Endothelial cell of umbilical vein (primary cell): ENCODE data around the gene BEND5. TPM values are rescaled to one million over a fixed set of nuclear protein-coding genes. Genes with fewer than 3 reads are reported as not detected.

Source experiments
- BruUV-seq: library from RNA; stranded (reverse); fragments of 400-500 nt; replicated peaks from 2 replicates; lab custom pipeline; 2021; lab: Mats Ljungman, UMichigan
- CTCF ChIA-PET: fragments of 300-600, 350-600 bp; sonication (Branson Sonifier 250); formaldehyde crosslinking; loops from one replicate; lab custom pipeline; 2021; ENCODE audit warnings: antibody characterized with exemption, inconsistent platforms; lab: Charles Lee
- POLR2A ChIA-PET: fragments of 300-600, 350-600 bp; sonication (Branson Sonifier 250); formaldehyde crosslinking; loops from one replicate; lab custom pipeline; 2021; ENCODE audit warnings: antibody characterized with exemption, inconsistent platforms; lab: Charles Lee
- DNase-seq: peaks from one replicate; pipeline ENCODE4 v3.0.0-alpha.2; 2011; ENCODE audit warnings: low read depth, low spot score
- FAIRE-seq: peaks from 2 replicates; lab custom pipeline; 2011; peaks lifted over from hg19 to GRCh38; lab: Jason Lieb, UNC
- H2AFZ ChIP-seq: 2 replicates; pipeline ENCODE4 v1.6.0; 2012; ENCODE audit warnings: low read depth, low read length, control low read depth, inconsistent platforms
- H3K27ac ChIP-seq: 2 replicates; pipeline ENCODE4 v1.5.1; 2011; ENCODE audit warnings: low read depth, mild to moderate bottlenecking, control low read depth, low read length, moderate library complexity; ENCODE audit not compliant: insufficient read depth
- H3K27me3 ChIP-seq, 2 experiments: 2 replicates each; pipeline versions ENCODE4 v1.6.0 to v1.6.1; 2011; ENCODE audit warnings: low read length in 2 of 2, mixed read lengths in 1 of 2; ENCODE audit not compliant: control insufficient read depth in 2 of 2, insufficient read depth in 2 of 2
- H3K36me3 ChIP-seq, 2 experiments: 2 replicates in 1 of 2; 3 replicates in 1 of 2; pipeline ENCODE4 v1.5.1; 2011; ENCODE audit warnings: low read length in 2 of 2, mild to moderate bottlenecking in 1 of 2, moderate library complexity in 1 of 2; ENCODE audit not compliant: control insufficient read depth in 2 of 2, insufficient read depth in 2 of 2; ENCODE audit errors: extremely low read depth in 1 of 2
- H3K4me1 ChIP-seq: 3 replicates; pipeline ENCODE4 v1.5.1; 2011; ENCODE audit warnings: mild to moderate bottlenecking, low read length; ENCODE audit not compliant: control insufficient read depth, insufficient read depth; ENCODE audit errors: extremely low read depth
- H3K4me2 ChIP-seq: 2 replicates; pipeline ENCODE4 v1.6.1; 2011; ENCODE audit warnings: low read length, control low read depth, mixed read lengths; ENCODE audit not compliant: insufficient read depth
- H3K4me3 ChIP-seq, 3 experiments: fragments of 200-600 bp in 1 of 3; sonication (generic), shearing (Covaris generic) in 1 of 3; replicated peaks in 1 of 3; 2 replicates each; pipeline ENCODE4 v1.5.1; 2011 to 2016; ENCODE audit warnings: control low read depth in 3 of 3, low read length in 3 of 3, mild to moderate bottlenecking in 2 of 3, inconsistent platforms in 1 of 3, low read depth in 1 of 3, moderate library complexity in 1 of 3; ENCODE audit not compliant: insufficient read depth in 1 of 3
- H3K79me2 ChIP-seq: 2 replicates; pipeline ENCODE4 v1.6.0; 2012; ENCODE audit warnings: low read length, inconsistent platforms; ENCODE audit not compliant: control insufficient read depth, insufficient read depth
- H3K9ac ChIP-seq: replicated peaks from 2 replicates; pipeline ENCODE3; 2011; ENCODE audit warnings: low read length, control low read depth; ENCODE audit not compliant: insufficient read depth; ENCODE audit errors: extremely low read depth
- H3K9me1 ChIP-seq: replicated peaks from 3 replicates; pipeline ENCODE4 v1.6.0; 2011; ENCODE audit warnings: mild to moderate bottlenecking, low read length; ENCODE audit not compliant: control insufficient read depth, insufficient read depth; ENCODE audit errors: extremely low read depth
- H3K9me3 ChIP-seq: replicated peaks from 2 replicates; pipeline ENCODE4 v1.5.1; 2012; ENCODE audit warnings: low read length, inconsistent platforms; ENCODE audit not compliant: control insufficient read depth, insufficient read depth
- H4K20me1 ChIP-seq: replicated peaks from 2 replicates; pipeline ENCODE3; 2011; ENCODE audit warnings: mild to moderate bottlenecking, low read length; ENCODE audit not compliant: control insufficient read depth, insufficient read depth; ENCODE audit errors: extremely low read depth
- EZH2 ChIP-seq: IDR thresholded peaks from 2 replicates; pipeline ENCODE4 v1.6.1; 2012; ENCODE audit warnings: borderline replicate concordance, low read depth, mild to moderate bottlenecking, moderate library complexity, low read length, inconsistent platforms; ENCODE audit not compliant: severe bottlenecking
- FOS ChIP-seq: IDR thresholded peaks from 2 replicates; pipeline ENCODE4 v1.6.1; 2011; ENCODE audit warnings: mild to moderate bottlenecking, low read length, moderate library complexity, borderline replicate concordance; ENCODE audit not compliant: insufficient read depth
- GATA2 ChIP-seq: IDR thresholded peaks from 2 replicates; pipeline ENCODE4 v1.7.0; 2011; ENCODE audit warnings: low read depth, mild to moderate bottlenecking, moderate library complexity, mixed read lengths, low read length; ENCODE audit not compliant: insufficient read length, insufficient read depth
- JUN ChIP-seq: IDR thresholded peaks from 2 replicates; pipeline ENCODE4 v1.6.1; 2011; ENCODE audit warnings: borderline replicate concordance, low read depth; ENCODE audit not compliant: insufficient read length, insufficient read depth
- MYC ChIP-seq: IDR thresholded peaks from one replicate; pipeline ENCODE4 v1.6.1; 2011; ENCODE audit warnings: mild to moderate bottlenecking, low read depth, low read length
- POLR2A ChIP-seq: IDR thresholded peaks from 2 replicates; pipeline ENCODE4 v1.6.1; 2012; ENCODE audit warnings: low read depth, mild to moderate bottlenecking, control low read depth, low read length
- POLR2AphosphoS5 ChIP-seq: IDR thresholded peaks from 2 replicates; pipeline ENCODE4 v1.6.1; 2012; ENCODE audit warnings: low read depth, mild to moderate bottlenecking, control low read depth, low read length, moderate library complexity; ENCODE audit not compliant: insufficient read depth
- dilution Hi-C: fragments of 300-500 bp; cut with MboI; formaldehyde crosslinking; loops from one replicate; pipeline ENCODE4 v1.15.0; 2019; ENCODE audit warnings: low sequenced_read_pairs; ENCODE audit not compliant: extremely low pct_ligation_motif_present
- intact Hi-C: fragments of 100-400 bp; cut with micrococcal nuclease; formaldehyde crosslinking; loops from one replicate; pipeline ENCODE4 v1.10.0; 2022
- polyA plus RNA-seq, 4 experiments: library from polyadenylated mRNA; depleted of rRNA in 3 of 4; stranded (reverse) in 3 of 4; unstranded in 1 of 4; fragments of >200 nt; gene quantifications; 2 replicates each; pipeline versions ENCODE4 v1.2.1 to v1.2.3, GENCODE V29; 2011 to 2012; ENCODE audit warnings: missing spikeins in 1 of 4
- total RNA-seq: library from RNA; stranded (reverse); gene quantifications from 2 replicates; pipeline ENCODE4 v1.2.3, GENCODE V29; 2021
- TF ChIP-seq, protein P1 (sequence below): IDR thresholded peaks from 2 replicates; pipeline ENCODE4 v1.6.1; 2011; ENCODE audit not compliant: insufficient read depth, insufficient read length
- TF ChIP-seq, protein P2 (sequence below), 2 donors: IDR thresholded peaks; 1 replicate in 1 of 2; 2 replicates in 1 of 2; pipeline ENCODE4 v1.5.1; 2011; ENCODE audit warnings: low read length in 2 of 2, mild to moderate bottlenecking in 2 of 2, moderate library complexity in 2 of 2, control low read depth in 1 of 2, inconsistent platforms in 1 of 2, low read depth in 1 of 2; ENCODE audit not compliant: insufficient read depth in 1 of 2; ENCODE audit errors: extremely low read depth in 1 of 2

Gene BEND5
- total and polyA plus RNA-seq, 2 donors (not counting 3 experiments of a cell fraction or from before 2014, with no cell fraction given) = not detected

DNA sequence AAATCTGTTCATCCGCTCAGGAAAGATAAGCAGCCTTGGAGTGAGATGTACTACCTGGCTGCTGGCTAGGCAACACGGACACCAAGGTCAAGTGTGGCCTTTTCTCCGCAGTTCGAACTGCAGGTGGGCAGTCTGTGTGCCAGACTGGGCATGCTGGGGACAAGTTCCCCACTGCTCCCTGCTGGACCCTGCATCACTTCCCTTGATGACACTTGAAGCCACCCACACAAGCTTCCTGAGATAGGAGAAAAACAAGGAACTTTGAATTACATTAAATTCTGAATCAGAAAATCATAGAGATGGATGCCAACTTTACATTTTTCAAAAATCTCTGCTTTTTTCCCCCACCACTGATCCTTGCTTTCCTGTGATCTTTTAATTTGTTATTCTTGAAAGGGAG is 38.3 kb downstream of the BEND5 start:
- H3K9ac ChIP-seq = no peak overlapping the region
- H3K79me2 ChIP-seq = no peaks in the 10 kb centered on the region
- TF ChIP-seq, protein P1, sequence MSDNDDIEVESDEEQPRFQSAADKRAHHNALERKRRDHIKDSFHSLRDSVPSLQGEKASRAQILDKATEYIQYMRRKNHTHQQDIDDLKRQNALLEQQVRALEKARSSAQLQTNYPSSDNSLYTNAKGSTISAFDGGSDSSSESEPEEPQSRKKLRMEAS = no peak
- no peak for TF ChIP-seq MYC
- no peak for TF ChIP-seq EZH2
- TF ChIP-seq JUN = no peak
- no peak for TF ChIP-seq GATA2
- intact Hi-C loops = no loop called here
- dilution Hi-C loops = no loop called here
- H3K27ac ChIP-seq = no peak overlapping the region
- no peaks in the 10 kb centered on the region for H3K4me1 ChIP-seq
- ChIA-PET CTCF (no interaction called here), POLR2A (no interaction called here)
- FAIRE-seq = no peak
- no peak overlapping the region for H2AFZ ChIP-seq
- no peak overlapping the region for H3K4me2 ChIP-seq
- DNase-seq = no peak
- H3K36me3 ChIP-seq = no peaks in the 10 kb centered on the region
- H3K9me3 ChIP-seq = no peaks in the 10 kb centered on the region
- BruUV-seq = no TSS peak
- no peak overlapping the region for H3K4me3 ChIP-seq
- H3K27me3 ChIP-seq = no peaks in the 10 kb centered on the region
- no peaks in the 10 kb centered on the region for H3K9me1 ChIP-seq
- no peaks in the 10 kb centered on the region for H4K20me1 ChIP-seq

DNA sequence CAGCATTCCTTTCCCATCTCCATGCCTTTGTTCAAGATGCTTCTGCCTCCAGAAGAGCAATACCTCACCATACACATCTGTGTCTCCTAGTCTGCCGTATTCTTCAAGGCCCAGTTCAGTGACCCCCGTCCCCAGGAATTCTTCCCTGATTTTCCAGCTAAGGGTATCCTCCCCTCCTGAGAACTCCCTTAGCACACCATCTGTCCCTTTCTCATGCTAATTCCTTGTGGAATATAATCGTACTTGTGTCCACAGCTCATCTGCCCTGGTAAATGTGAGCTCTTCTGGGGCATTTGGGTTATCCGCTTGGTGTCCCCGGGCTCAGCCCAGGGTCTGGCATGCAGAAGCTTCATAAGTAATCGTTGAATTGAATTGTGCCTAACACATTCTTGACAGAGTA is 40.9 kb downstream of the BEND5 start:
- TF ChIP-seq POLR2AphosphoS5 (no peak), POLR2A (no peak), EZH2 (no peak), JUN (no peak), MYC (no peak), FOS (no peak), GATA2 (no peak)
- TF ChIP-seq, protein P2, sequence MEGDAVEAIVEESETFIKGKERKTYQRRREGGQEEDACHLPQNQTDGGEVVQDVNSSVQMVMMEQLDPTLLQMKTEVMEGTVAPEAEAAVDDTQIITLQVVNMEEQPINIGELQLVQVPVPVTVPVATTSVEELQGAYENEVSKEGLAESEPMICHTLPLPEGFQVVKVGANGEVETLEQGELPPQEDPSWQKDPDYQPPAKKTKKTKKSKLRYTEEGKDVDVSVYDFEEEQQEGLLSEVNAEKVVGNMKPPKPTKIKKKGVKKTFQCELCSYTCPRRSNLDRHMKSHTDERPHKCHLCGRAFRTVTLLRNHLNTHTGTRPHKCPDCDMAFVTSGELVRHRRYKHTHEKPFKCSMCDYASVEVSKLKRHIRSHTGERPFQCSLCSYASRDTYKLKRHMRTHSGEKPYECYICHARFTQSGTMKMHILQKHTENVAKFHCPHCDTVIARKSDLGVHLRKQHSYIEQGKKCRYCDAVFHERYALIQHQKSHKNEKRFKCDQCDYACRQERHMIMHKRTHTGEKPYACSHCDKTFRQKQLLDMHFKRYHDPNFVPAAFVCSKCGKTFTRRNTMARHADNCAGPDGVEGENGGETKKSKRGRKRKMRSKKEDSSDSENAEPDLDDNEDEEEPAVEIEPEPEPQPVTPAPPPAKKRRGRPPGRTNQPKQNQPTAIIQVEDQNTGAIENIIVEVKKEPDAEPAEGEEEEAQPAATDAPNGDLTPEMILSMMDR (IDR thresholded peaks at IDR 0.05; ENCODE audit: extremely low read depth in 1 of 2, insufficient read depth in 1 of 2, low read depth in 1 of 2, low read length in 2 of 2) = no peak
- TF ChIP-seq, protein P1 = no peak
- no peak overlapping the region for H3K9ac ChIP-seq
- FAIRE-seq = no peak
- no peaks in the 10 kb centered on the region for H3K4me1 ChIP-seq
- DNase-seq = no peak
- dilution Hi-C loops (no loop called here), intact Hi-C loops (no loop called here)
- no peak overlapping the region for H3K4me3 ChIP-seq
- BruUV-seq = no TSS peak
- H3K9me1 ChIP-seq = no peaks in the 10 kb centered on the region
- ChIA-PET CTCF (no interaction called here), POLR2A (no interaction called here)
- no peaks in the 10 kb centered on the region for H3K9me3 ChIP-seq
- no peaks in the 10 kb centered on the region for H4K20me1 ChIP-seq
- no peak overlapping the region for H3K27ac ChIP-seq
- H3K27me3 ChIP-seq = no peaks in the 10 kb centered on the region
- no peaks in the 10 kb centered on the region for H3K79me2 ChIP-seq
- no peaks in the 10 kb centered on the region for H3K36me3 ChIP-seq
- H3K4me2 ChIP-seq = no peak overlapping the region
- no peak overlapping the region for H2AFZ ChIP-seq
